ENCODE results near the gene DSC3.
"Not testable (repeated sequence)": the region's sequence is repeated elsewhere in the genome, so short reads cannot be mapped to it uniquely, and the experiment has no call there.

DSC3 gene

DNA sequence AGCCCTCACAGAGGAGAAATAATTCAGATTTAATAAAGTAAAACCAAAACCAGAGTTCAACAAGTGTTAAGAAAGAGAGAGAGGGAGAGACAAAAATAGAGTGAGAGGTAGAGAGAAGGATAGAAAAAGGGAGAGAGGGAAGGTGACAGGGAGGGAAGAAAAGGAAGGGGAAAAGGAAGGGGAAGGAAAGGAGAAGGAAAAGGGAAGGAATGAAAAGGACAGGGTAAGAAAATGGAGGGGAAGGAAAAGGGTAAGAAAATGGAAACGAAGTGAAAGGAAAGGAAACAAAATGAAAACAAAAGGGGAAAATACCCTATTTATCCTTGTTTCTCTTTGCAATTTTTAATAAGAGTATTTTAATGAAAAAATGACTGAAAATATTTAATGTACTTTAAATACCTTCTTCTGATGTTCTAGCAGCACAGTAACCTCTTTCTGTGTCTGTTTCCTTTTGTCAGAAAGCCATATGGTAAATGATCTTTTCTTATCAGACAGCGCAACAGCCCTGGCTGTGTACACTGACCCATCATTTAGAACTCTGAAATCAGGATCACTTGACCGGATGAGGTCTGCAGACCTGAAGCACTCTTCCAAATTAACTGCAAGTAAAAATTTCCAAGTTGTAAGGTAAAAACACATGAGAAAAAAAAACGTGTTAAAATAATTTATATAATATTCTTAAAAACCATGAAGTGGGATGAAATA, 11.8 kb downstream of the DSC3 start:
- DNase-seq (ENCODE audit: low read depth) = no peak
- TF ChIP-seq, protein P1, sequence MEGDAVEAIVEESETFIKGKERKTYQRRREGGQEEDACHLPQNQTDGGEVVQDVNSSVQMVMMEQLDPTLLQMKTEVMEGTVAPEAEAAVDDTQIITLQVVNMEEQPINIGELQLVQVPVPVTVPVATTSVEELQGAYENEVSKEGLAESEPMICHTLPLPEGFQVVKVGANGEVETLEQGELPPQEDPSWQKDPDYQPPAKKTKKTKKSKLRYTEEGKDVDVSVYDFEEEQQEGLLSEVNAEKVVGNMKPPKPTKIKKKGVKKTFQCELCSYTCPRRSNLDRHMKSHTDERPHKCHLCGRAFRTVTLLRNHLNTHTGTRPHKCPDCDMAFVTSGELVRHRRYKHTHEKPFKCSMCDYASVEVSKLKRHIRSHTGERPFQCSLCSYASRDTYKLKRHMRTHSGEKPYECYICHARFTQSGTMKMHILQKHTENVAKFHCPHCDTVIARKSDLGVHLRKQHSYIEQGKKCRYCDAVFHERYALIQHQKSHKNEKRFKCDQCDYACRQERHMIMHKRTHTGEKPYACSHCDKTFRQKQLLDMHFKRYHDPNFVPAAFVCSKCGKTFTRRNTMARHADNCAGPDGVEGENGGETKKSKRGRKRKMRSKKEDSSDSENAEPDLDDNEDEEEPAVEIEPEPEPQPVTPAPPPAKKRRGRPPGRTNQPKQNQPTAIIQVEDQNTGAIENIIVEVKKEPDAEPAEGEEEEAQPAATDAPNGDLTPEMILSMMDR (IDR thresholded peaks at IDR 0.05; ENCODE audit: insufficient read depth, low read depth, low read length, missing control alignments) = no peak

DNA sequence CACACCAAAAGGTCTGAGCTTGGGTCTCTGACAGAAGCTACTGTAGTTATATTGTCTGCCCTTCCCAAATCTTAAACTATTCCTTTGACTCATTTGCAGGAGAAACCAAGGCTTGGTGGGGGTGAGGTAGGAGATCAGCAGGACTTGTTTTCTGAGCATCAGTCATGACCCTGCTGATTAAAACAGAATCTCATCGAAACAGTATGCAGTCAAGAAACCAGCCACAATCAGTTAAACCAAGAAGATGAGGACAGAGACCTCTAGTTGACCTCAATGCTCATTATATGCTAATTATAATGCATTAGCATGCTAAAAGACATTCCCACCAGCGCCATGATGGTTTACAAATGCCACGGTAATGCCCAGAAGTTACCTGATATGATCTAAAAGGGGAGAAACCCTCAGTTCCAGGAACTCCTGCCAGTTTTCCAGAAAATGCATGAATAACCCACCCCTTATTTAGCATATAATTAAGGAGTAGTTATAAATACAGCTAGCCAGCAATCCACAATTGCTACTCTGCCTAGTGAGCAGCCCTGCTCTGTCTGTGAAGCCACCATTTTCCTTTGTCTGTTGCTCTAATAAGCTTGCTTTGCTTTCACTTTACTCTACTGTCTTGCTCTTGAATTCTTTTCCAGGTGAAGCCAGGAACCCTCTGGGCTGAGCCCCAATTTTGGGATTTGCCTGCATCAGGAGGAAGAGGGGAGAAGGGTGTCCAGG, 26.7 kb downstream of the DSC3 start:
- H3K4me3 ChIP-seq (ENCODE audit: low read depth, low read length) = no peak overlapping the region
- peak; percentile 53 for DNase-seq (ENCODE audit: low read depth)
- TF ChIP-seq, protein P1 (IDR thresholded peaks at IDR 0.05; ENCODE audit: insufficient read depth, low read depth, low read length, missing control alignments) = no peak

More for the DNA sequence above, 11.8 kb downstream of the DSC3 start:
- peak overlapping the region; percentile 38 for H3K4me3 ChIP-seq (ENCODE audit: low read depth, low read length)

DNA sequence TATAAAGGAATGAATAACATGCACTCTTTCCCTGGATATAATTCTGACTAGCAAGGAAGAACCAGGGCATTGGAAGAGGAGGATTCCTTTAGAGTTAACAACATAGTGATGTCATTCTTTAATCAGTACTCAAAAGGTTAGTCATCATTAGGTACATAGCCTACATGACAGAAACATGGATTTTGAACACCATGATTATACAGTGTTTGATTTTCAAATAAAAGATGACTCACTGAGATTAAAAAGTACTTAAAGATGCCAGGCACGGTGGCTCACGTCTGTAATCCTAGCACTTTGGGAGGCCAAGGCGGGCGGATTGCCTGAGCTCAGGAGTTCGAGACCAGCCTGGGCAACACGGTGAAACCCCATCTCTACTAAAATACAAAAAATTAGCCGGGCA, 31.1 kb downstream of the DSC3 start:
- H3K4me3 ChIP-seq (ENCODE audit: low read depth, low read length); DNase-seq (ENCODE audit: low read depth): not testable (repeated sequence)

DNA sequence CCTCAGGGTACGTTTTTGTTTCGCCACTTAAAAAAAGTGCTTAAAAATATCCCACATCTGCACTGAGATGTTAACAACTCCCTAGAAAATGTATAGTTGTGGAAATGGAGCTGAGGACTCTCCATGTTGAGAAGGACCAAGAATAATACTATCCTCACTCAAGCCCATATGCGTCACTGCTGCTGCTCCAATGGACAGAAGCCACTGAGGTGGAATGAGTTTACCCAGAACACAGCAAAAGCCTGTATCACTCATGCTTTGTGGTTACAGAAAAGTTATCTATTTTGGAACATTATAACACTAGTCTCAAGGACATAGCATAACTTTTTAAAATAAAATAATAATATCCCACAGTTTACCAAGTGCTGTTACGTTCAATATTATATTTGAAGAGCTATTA, 31.9 kb downstream of the DSC3 start:
- TF ChIP-seq, protein P1 (IDR thresholded peaks at IDR 0.05; ENCODE audit: insufficient read depth, low read depth, low read length, missing control alignments) = no peak
- DNase-seq (ENCODE audit: low read depth) = no peak
- no peak overlapping the region for H3K4me3 ChIP-seq (ENCODE audit: low read depth, low read length)

DNA sequence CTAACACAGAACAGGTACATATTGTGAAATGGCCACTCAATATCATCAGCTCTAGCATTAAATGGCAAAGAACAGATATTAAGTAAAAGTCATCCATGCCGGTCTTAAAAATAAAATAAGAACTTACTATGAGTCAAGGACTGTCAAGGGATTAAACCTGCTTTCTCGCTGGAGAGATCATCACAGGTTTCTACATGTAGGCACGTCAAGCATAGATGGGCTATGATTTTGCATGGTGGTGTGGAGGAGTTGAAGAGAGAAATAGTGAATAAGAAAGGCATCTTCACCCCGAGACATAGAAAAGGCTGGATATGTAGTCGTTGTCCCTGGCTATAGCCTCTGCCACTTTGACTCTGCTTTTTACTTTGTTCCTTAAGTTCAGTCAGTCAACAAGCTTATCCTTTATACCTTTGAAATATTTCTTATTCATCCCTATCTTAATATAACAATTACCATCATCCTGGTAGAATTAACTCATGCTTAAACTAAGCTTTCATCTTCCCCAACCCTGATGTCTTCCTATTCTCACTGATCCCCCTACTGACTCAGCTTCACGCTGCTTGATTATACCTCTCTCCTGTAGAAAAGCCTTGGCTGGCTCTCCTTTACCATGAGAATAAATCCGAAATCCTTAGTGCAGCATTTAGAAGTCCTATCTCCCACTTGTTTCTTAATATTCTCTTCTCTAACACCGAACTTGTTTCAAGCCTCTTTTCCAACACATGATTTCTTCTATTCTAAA, 42.5 kb downstream of the DSC3 start:
- no peak for DNase-seq (ENCODE audit: low read depth)
- no peak overlapping the region for H3K4me3 ChIP-seq (ENCODE audit: low read depth, low read length)
- TF ChIP-seq, protein P1 (IDR thresholded peaks at IDR 0.05; ENCODE audit: insufficient read depth, low read depth, low read length, missing control alignments) = no peak

DNA sequence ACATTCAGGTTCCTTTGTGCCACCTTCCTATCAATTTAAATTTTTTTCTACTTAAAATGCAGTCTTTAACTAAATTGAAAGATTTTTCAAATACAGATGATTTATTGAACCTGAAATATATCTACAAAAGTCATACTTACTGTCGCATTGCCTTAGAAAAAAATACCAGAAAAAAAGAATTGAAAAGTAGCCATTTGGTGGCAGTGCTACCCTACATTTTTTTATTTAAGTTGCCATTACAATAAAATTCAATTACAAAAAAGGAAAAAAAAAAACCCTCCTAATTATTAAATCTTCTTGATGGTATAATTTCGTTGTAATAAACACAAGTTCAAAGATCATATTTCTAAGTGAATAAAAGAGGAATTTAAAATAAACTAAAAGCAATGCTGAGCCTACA, 43.4 kb downstream of the DSC3 start:
- DNase-seq (ENCODE audit: low read depth) = peak; percentile 11
- H3K4me3 ChIP-seq (ENCODE audit: low read depth, low read length) = no peak overlapping the region
- TF ChIP-seq, protein P1 (IDR thresholded peaks at IDR 0.05; ENCODE audit: insufficient read depth, low read depth, low read length, missing control alignments) = no peak

DNA sequence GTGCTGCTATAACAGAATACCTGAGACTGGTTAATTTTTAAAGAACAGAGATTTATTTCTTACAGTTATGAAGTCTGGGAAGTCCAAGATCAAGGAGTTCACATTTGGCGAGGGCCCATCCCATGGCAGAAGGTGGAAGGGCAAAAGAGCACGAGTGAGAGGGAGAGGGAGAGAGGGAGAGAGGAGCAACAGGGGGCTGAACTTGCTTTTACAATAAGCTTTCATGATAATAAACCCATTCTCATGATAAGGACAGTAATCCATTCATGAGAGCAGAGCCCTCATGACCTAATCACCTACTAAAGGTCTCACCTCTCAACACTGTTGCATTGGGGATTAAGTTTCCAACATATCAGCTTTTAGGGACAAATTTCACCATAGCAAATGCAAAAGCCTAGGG, 45.3 kb downstream of the DSC3 start:
- no peak for DNase-seq (ENCODE audit: low read depth)
- TF ChIP-seq, protein P1 (IDR thresholded peaks at IDR 0.05; ENCODE audit: insufficient read depth, low read depth, low read length, missing control alignments) = no peak
- H3K4me3 ChIP-seq (ENCODE audit: low read depth, low read length) = no peak overlapping the region
